Measurements from ENCODE around the gene COG6. TPM values are rescaled to one million over a fixed set of nuclear protein-coding genes. Genes with fewer than 3 reads are reported as not detected.

COG6 gene
- total RNA-seq, 4 donors from 2014 or later: 13.0 to 19.9 (median 14.3) TPM

- Histone ChIP-seq H3K27me3 (no peaks in the 10 kb centered on the region), H3K36me3 (peaks cover 3 to 68% (median 27%) of the 10 kb centered on the region in 4 donors), H3K4me1 (no peaks in the 10 kb centered on the region), H3K27ac (replicated peaks in 1 of 4) (no peak overlapping the region), H3K9me3 (no peaks in the 10 kb centered on the region), H3K4me3 (no peak overlapping the region)
- 60% methylated on average over 3 of the region's 3 CpGs for WGBS
- intact Hi-C loops (cut with DNase I): no loop called here
- no peak for TF ChIP-seq POLR2A (IDR thresholded peaks at IDR 0.05; ENCODE audit: low read depth)
- no peak for TF ChIP-seq POLR2AphosphoS5 (IDR thresholded peaks at IDR 0.05)
- no peak for TF ChIP-seq EP300 (IDR thresholded peaks at IDR 0.05)
- no peak for TF ChIP-seq CTCF (IDR thresholded peaks at IDR 0.05)
- no peak for DNase-seq (ENCODE audit: extremely low spot score)
Observed at GRCh38 chr13:39729156-39729555, 73.7 kb downstream of the COG6 start.

- TF ChIP-seq POLR2AphosphoS5 (IDR thresholded peaks at IDR 0.05) (no peak), CTCF (IDR thresholded peaks at IDR 0.05) (no peak), POLR2A (IDR thresholded peaks at IDR 0.05; ENCODE audit: low read depth) (no peak)
- intact Hi-C loops (cut with DNase I): no loop called here
Observed at GRCh38 chr13:39734952-39735351, 79.5 kb downstream of the COG6 start.

GRCh38 chr13:39737047-39737446 is 81.6 kb downstream of the COG6 start:
- WGBS: 100% methylated on average over 3 of the region's 5 CpGs
- intact Hi-C loops (cut with DNase I): no loop called here
- peaks cover 0 to 49% (median 21%) of the 10 kb centered on the region in 4 donors for H3K36me3 ChIP-seq
- H3K27ac ChIP-seq (replicated peaks in 1 of 4): no peak overlapping the region
- no peak for DNase-seq (ENCODE audit: extremely low spot score)
- no peaks in the 10 kb centered on the region for H3K4me1 ChIP-seq
- TF ChIP-seq CTCF (IDR thresholded peaks at IDR 0.05) (no peak), POLR2A (IDR thresholded peaks at IDR 0.05; ENCODE audit: low read depth) (no peak), POLR2AphosphoS5 (IDR thresholded peaks at IDR 0.05) (no peak), EP300 (IDR thresholded peaks at IDR 0.05) (no peak)
- H3K27me3 ChIP-seq: no peaks in the 10 kb centered on the region
- no peaks in the 10 kb centered on the region for H3K9me3 ChIP-seq
- no peak overlapping the region for H3K4me3 ChIP-seq

More at GRCh38 chr13:39734952-39735351, 79.5 kb downstream of the COG6 start:
- Histone ChIP-seq H3K27ac (replicated peaks in 1 of 4) (no peak overlapping the region), H3K27me3 (no peaks in the 10 kb centered on the region), H3K4me1 (no peaks in the 10 kb centered on the region), H3K36me3 (peaks cover 0 to 49% (median 23%) of the 10 kb centered on the region in 4 donors), H3K4me3 (no peak overlapping the region), H3K9me3 (no peaks in the 10 kb centered on the region)
- no peak for DNase-seq (ENCODE audit: extremely low spot score)

- DNase-seq (ENCODE audit: extremely low spot score): no peak
- intact Hi-C loops (cut with DNase I): no loop called here
- H3K27ac ChIP-seq (replicated peaks in 1 of 4): no peak overlapping the region
- H3K4me1 ChIP-seq: no peaks in the 10 kb centered on the region
- peaks cover 0 to 32% (median 14%) of the 10 kb centered on the region in 4 donors for H3K36me3 ChIP-seq
- no peaks in the 10 kb centered on the region for H3K27me3 ChIP-seq
- 94% methylated on average over 3 of the region's 3 CpGs for WGBS
- no peak overlapping the region for H3K4me3 ChIP-seq
- TF ChIP-seq CTCF (IDR thresholded peaks at IDR 0.05) (no peak), POLR2AphosphoS5 (IDR thresholded peaks at IDR 0.05) (no peak), POLR2A (IDR thresholded peaks at IDR 0.05; ENCODE audit: low read depth) (no peak), EP300 (IDR thresholded peaks at IDR 0.05) (no peak)
- no peaks in the 10 kb centered on the region for H3K9me3 ChIP-seq
Observed at GRCh38 chr13:39740761-39741160, 85.3 kb downstream of the COG6 start.

GRCh38 chr13:39748961-39749360 is 93.5 kb downstream of the COG6 start:
- Histone ChIP-seq H3K27ac (replicated peaks in 1 of 4) (no peak overlapping the region), H3K27me3 (no peaks in the 10 kb centered on the region), H3K4me1 (no peaks in the 10 kb centered on the region), H3K9me3 (no peaks in the 10 kb centered on the region), H3K4me3 (no peak overlapping the region), H3K36me3 (peaks cover 0 to 15% (median 6%) of the 10 kb centered on the region in 4 donors)
- TF ChIP-seq EP300 (IDR thresholded peaks at IDR 0.05): no peak
- TF ChIP-seq POLR2AphosphoS5 (IDR thresholded peaks at IDR 0.05): no peak
- TF ChIP-seq POLR2A (IDR thresholded peaks at IDR 0.05; ENCODE audit: low read depth): no peak
- TF ChIP-seq CTCF (IDR thresholded peaks at IDR 0.05): no peak
- intact Hi-C loops (cut with DNase I): no loop called here
- 89% methylated on average over 1 of the region's 1 CpG for WGBS
- DNase-seq (ENCODE audit: extremely low spot score): no peak

Data from esophagus muscularis mucosa (tissue), 4 donors.